Sigmoid colon (tissue), 7 donors: ENCODE measurements around the gene NEK6. TPM values are rescaled to one million over a fixed set of nuclear protein-coding genes. Genes with fewer than 3 reads are reported as not detected.
A peak's percentile ranks its signal among the peaks of the same experiment; 100 is the strongest.

Experiments
- DNase-seq: peaks from one replicate; pipeline ENCODE4 v3.0.0-alpha.2; 2019
- H3K27ac ChIP-seq, 4 donors: fragments of 200-600 bp; sonication (generic); one replicate each; pipeline ENCODE4 v1.5.1; 2016 to 2019; ENCODE audit warnings: mild to moderate bottlenecking in 1 of 4
- H3K27me3 ChIP-seq, 3 donors: fragments of 200-600 bp; sonication (generic); one replicate each; pipeline ENCODE4 v1.5.1; 2019; ENCODE audit warnings: mild to moderate bottlenecking in 1 of 3
- H3K36me3 ChIP-seq, 4 donors: fragments of 200-600 bp; sonication (generic); one replicate each; pipeline ENCODE4 v1.5.1; 2016 to 2019
- H3K4me1 ChIP-seq, 4 donors: fragments of 200-600 bp; sonication (generic); one replicate each; pipeline ENCODE4 v1.5.1; 2017 to 2019
- H3K4me3 ChIP-seq, 4 donors: fragments of 200-600 bp; sonication (generic); one replicate each; pipeline ENCODE4 v1.5.1; 2017 to 2019; ENCODE audit warnings: mild to moderate bottlenecking in 2 of 4, moderate library complexity in 1 of 4
- H3K9me3 ChIP-seq, 4 donors: fragments of 200-600 bp in 3 of 4; sonication (generic) in 3 of 4; one replicate each; pipeline versions ENCODE4 v1.5.1 to v1.6.1; 2013 to 2019
- EP300 ChIP-seq, 4 donors: sonication (generic); formaldehyde crosslinking; IDR thresholded peaks; one replicate each; pipeline ENCODE4 v1.6.1; 2017; ENCODE audit warnings: antibody characterized with exemption in 4 of 4
- POLR2A ChIP-seq, 2 donors: fragments of 450-650 bp; IDR thresholded peaks; one replicate each; pipeline ENCODE4 v1.6.1; 2016; ENCODE audit warnings: antibody characterized with exemption in 2 of 2, mild to moderate bottlenecking in 2 of 2, moderate library complexity in 2 of 2
- POLR2AphosphoS5 ChIP-seq, 4 donors: sonication (generic); formaldehyde crosslinking; IDR thresholded peaks; one replicate each; pipeline ENCODE4 v1.6.1; 2017; ENCODE audit warnings: antibody characterized with exemption in 4 of 4
- WGBS, 2 donors: extraction: QIAGEN DNeasy Blood & Tissue Kit; methylation state at CpG; one replicate each; pipeline ENCODE4 v1.1.7; 2013; 5-methylcytosine and 5-hydroxymethylcytosine counted together
- intact Hi-C: fragments of 100-400 bp; cut with DNase I; formaldehyde crosslinking; loops from one replicate; pipeline ENCODE4 v1.15.1; 2023
- polyA plus RNA-seq, 3 donors: library from polyadenylated mRNA; stranded (reverse); fragments of 200-250 nt; gene quantifications; one replicate each; pipeline ENCODE4 v1.2.3, GENCODE V29; 2013
- total RNA-seq, 4 donors: library from RNA; depleted of rRNA; stranded (reverse); fragments of >200 nt; gene quantifications; one replicate each; pipeline ENCODE4 v1.1.0, GENCODE V29; 2016
- TF ChIP-seq, protein P1 (sequence below), 4 experiments: fragments of 450-650 bp in 3 of 4; fragments of 200-600 bp in 1 of 4; IDR thresholded peaks; one replicate each; pipeline ENCODE4 v1.5.1; 2016 to 2019; ENCODE audit warnings: antibody characterized with exemption in 4 of 4, mild to moderate bottlenecking in 3 of 4, moderate library complexity in 2 of 4
- donor health status: healthy with polysubstance abuse.
- donor health status: Bipolar disorder and iron deficiency.
- donor health status: healthy.

Gene NEK6
- total and polyA plus RNA-seq, 7 donors, result 8.2 to 36.2 (median 18.7) TPM

DNA sequence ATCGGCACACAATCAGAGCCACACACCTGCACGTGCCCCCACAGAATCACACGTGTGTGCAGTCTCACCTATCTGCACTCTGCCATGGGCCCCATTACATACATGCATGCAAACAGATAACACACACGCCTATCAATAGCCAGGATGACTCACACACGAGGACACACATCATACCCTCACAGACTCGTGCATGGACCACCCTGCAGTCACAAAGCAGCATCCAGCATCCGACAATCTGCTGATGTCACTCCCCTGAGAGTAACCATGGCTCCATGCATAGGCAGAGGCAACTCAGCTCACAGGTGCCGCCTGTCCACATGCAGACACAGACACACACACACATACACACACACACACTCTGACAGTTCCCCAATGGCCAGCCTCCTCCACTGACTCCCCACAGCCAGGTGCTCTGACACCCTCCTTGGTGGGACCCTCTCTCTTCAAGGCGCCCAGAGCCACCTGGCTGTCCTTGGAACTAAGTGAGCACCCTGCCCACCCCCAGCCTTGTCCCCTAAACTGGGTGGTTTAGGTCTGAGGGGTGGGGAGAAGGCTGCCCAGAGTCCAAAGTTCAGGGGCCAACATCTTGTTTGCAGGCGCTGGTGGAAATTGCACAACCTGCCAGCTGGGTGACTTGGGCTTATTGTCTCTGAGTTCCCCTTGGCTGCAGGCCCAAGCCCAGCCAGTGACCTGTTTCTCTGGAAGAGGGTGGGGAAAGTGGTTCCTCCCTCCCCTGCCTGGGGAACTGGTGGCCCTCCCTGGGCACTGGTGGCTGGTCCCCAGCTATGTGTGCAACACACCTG is 34.6 kb upstream of the NEK6 start:
- 21 to 57% methylated on average over 10 of the region's 10 CpGs for WGBS, 2 donors
- H3K36me3 ChIP-seq, result no peaks in the 10 kb centered on the region
- H3K4me1 ChIP-seq, result peaks cover 0 to 15% (median 14%) of the 10 kb centered on the region in 4 donors
- no peaks in the 10 kb centered on the region for H3K27me3 ChIP-seq
- intact Hi-C loops, result no loop called here
- no peaks in the 10 kb centered on the region for H3K9me3 ChIP-seq
- TF ChIP-seq EP300 (IDR thresholded peaks at IDR 0.05) (no peak), POLR2AphosphoS5 (IDR thresholded peaks at IDR 0.05) (peak in 1 of 4 donors; percentile 38)
- H3K27ac ChIP-seq, result no peak overlapping the region
- no peak overlapping the region for H3K4me3 ChIP-seq
- DNase-seq, result peak; percentile 88

DNA sequence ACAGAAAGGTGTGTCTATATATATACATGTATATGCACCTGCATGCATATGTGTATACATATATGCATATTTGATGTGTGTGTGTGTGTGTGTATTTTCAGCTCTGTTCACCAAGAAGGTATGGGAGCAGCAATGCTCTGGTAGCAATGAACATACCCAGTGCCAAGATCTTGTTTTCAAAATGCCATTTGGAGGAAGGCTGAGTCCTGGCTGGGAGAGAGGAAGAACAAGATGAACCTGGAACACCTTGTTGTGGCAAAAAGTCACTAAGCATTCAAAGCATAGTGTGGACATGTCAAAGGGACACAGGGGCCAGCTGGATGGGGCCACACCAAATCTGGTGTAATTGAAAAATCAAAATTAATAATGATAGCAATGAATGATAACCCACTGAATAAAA is 31.8 kb upstream of the NEK6 start:
- Histone ChIP-seq H3K4me3 (no peak overlapping the region), H3K36me3 (no peaks in the 10 kb centered on the region), H3K27me3 (no peaks in the 10 kb centered on the region), H3K9me3 (no peaks in the 10 kb centered on the region), H3K27ac (no peak overlapping the region), H3K4me1 (peaks cover 0 to 9% (median 6%) of the 10 kb centered on the region in 4 donors)
- intact Hi-C loops, result no loop called here
- no peak for TF ChIP-seq POLR2AphosphoS5 (IDR thresholded peaks at IDR 0.05)
- TF ChIP-seq EP300 (IDR thresholded peaks at IDR 0.05), result no peak
- TF ChIP-seq POLR2A (IDR thresholded peaks at IDR 0.05), result no peak
- TF ChIP-seq, protein P1, sequence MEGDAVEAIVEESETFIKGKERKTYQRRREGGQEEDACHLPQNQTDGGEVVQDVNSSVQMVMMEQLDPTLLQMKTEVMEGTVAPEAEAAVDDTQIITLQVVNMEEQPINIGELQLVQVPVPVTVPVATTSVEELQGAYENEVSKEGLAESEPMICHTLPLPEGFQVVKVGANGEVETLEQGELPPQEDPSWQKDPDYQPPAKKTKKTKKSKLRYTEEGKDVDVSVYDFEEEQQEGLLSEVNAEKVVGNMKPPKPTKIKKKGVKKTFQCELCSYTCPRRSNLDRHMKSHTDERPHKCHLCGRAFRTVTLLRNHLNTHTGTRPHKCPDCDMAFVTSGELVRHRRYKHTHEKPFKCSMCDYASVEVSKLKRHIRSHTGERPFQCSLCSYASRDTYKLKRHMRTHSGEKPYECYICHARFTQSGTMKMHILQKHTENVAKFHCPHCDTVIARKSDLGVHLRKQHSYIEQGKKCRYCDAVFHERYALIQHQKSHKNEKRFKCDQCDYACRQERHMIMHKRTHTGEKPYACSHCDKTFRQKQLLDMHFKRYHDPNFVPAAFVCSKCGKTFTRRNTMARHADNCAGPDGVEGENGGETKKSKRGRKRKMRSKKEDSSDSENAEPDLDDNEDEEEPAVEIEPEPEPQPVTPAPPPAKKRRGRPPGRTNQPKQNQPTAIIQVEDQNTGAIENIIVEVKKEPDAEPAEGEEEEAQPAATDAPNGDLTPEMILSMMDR (IDR thresholded peaks at IDR 0.05), result no peak
- no peak for DNase-seq

DNA sequence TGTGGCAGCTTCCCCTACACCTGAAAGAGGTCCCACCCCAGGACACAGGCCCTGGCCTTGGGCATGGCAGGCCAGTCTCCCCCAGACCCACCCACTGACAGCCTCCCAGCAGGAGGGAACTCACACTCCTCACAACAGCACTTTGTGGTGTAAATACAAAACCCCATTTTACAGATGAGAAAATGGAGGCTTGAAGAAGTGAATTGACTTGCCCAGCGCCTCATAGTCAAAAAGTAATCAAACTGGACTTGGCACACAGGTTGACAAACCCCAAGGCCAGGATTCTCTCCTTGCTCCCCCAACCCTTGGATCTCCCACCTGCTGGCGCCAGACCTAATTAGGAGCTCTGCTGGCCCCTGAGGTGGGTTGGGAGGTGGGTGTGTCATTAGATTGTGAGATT is 29.2 kb upstream of the NEK6 start:
- Histone ChIP-seq H3K4me3 (no peak overlapping the region), H3K4me1 (no peaks in the 10 kb centered on the region), H3K27me3 (no peaks in the 10 kb centered on the region), H3K9me3 (no peaks in the 10 kb centered on the region), H3K27ac (no peak overlapping the region), H3K36me3 (no peaks in the 10 kb centered on the region)
- peak; percentile 29 for DNase-seq
- intact Hi-C loops, result no loop called here
- WGBS, 2 donors, result 96 to 99% methylated on average over 2 of the region's 2 CpGs
- TF ChIP-seq POLR2A (IDR thresholded peaks at IDR 0.05), result no peak
- no peak for TF ChIP-seq POLR2AphosphoS5 (IDR thresholded peaks at IDR 0.05)
- TF ChIP-seq, protein P1 (IDR thresholded peaks at IDR 0.05), result no peak
- no peak for TF ChIP-seq EP300 (IDR thresholded peaks at IDR 0.05)

DNA sequence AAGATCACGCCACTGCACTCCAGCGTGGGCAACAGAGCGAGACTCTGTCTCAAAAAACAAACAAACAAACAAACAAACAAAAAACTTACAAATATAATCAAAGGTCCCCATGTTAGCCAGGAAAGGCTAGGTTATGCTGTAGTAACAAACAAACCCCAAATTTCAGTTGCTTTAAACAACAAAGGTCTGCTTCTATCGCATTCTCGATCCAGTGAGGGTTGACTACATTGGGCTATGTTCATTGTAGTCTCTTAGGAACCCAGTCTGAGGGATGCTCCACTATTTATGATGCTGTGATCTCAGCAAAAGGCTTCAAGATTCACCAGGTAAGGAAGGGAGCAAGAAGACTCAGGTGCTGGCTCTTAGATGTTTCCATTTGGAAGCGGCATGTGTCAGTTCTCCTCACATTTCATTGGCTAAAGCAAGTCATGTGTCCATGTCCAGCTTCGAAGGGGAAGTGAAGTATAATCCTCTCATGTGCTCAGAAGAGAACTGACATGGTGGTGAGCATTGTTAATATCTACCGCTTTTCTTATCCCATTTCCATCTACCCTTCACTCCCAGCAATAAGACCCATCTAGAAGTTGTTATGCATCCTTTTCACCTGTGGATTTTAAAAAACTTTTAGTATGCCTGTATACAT is 26.5 kb upstream of the NEK6 start:
- H3K4me3 ChIP-seq, result no peak overlapping the region
- intact Hi-C loops, result no loop called here
- 90 to 92% methylated on average over 8 of the region's 8 CpGs for WGBS, 2 donors
- H3K27me3 ChIP-seq, result no peaks in the 10 kb centered on the region
- no peak for TF ChIP-seq POLR2AphosphoS5 (IDR thresholded peaks at IDR 0.05)
- TF ChIP-seq POLR2A (IDR thresholded peaks at IDR 0.05), result no peak
- TF ChIP-seq EP300 (IDR thresholded peaks at IDR 0.05), result no peak
- TF ChIP-seq, protein P1 (IDR thresholded peaks at IDR 0.05), result no peak
- no peak overlapping the region for H3K27ac ChIP-seq
- no peaks in the 10 kb centered on the region for H3K4me1 ChIP-seq
- H3K36me3 ChIP-seq, result no peaks in the 10 kb centered on the region
- DNase-seq, result no peak
- H3K9me3 ChIP-seq, result peaks cover 0 to 6% (median 0%) of the 10 kb centered on the region in 4 donors

DNA sequence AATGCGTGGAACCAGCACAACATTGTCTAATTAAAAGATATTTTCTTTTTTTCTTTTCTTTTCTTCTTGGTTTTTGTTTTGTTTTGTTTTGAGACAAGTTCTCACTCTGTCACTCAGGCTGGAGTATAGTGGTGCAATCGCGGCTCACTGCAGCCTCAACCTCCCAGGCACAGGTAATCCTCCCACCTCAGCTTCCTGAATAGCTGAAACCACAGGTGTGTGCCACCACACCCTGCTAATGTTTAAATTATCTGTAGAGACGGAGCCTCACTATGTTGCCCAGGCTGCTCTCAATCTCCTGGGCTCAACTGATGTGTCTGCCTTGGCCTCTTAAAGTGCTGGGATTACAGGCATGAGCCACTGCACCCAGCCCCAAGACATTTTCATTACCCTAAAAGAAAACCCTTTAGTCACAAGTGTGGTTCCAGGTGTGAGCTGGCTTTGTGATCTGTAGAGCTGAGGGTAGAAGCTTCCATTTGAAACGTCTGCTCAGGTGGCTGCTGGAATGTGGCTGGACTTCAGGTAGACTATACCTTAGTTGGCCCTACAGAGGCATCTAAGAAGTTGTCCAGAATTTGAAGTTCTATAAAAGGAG is 19.1 kb upstream of the NEK6 start:
- Histone ChIP-seq H3K36me3 (no peaks in the 10 kb centered on the region), H3K27me3 (no peaks in the 10 kb centered on the region), H3K4me1 (peaks cover 0 to 9% (median 0%) of the 10 kb centered on the region in 4 donors), H3K4me3 (no peak overlapping the region), H3K27ac (no peak overlapping the region), H3K9me3 (peaks cover 0 to 6% (median 0%) of the 10 kb centered on the region in 4 donors)
- peak; percentile 17 for DNase-seq
- no peak for TF ChIP-seq POLR2A (IDR thresholded peaks at IDR 0.05)
- no peak for TF ChIP-seq EP300 (IDR thresholded peaks at IDR 0.05)
- TF ChIP-seq, protein P1 (IDR thresholded peaks at IDR 0.05), result no peak
- no peak for TF ChIP-seq POLR2AphosphoS5 (IDR thresholded peaks at IDR 0.05)
- WGBS, 2 donors, result 59% methylated on average over 5 of the region's 5 CpGs
- intact Hi-C loops, result no loop called here
